OCI-LY3 (cell line): ENCODE data around the gene TAS2R8.

Experiments
- H2AFZ ChIP-seq: fragments of 200-600, 300-600 bp; shearing (Covaris generic); 2 replicates; pipeline ENCODE4 v1.6.0; 2014; ENCODE audit warnings: antibody characterized with exemption, low read depth, low read length
- H3K27ac ChIP-seq: fragments of 200-600, 300-600 bp; sonication (generic); 2 replicates; pipeline ENCODE4 v1.5.1; 2014; ENCODE audit warnings: mild to moderate bottlenecking, low read length, moderate library complexity, mixed read lengths
- H3K27me3 ChIP-seq: fragments of 200-600, 300-600 bp; sonication (generic); 2 replicates; pipeline ENCODE4 v1.6.1; 2014; ENCODE audit warnings: low read depth, low read length, mixed read lengths
- H3K36me3 ChIP-seq: fragments of 200-600, 300-600 bp; sonication (generic); replicated peaks from 2 replicates; pipeline ENCODE3; 2014; ENCODE audit warnings: low read depth, low read length, mixed read lengths
- H3K4me1 ChIP-seq: fragments of 300-600, 200-600 bp; sonication (generic); 2 replicates; pipeline ENCODE4 v1.6.1; 2014; ENCODE audit warnings: low read length, mixed read lengths
- H3K4me2 ChIP-seq: fragments of 200-600, 300-600 bp; sonication (generic); 2 replicates; pipeline ENCODE4 v1.6.1; 2014; ENCODE audit warnings: low read length, mixed read lengths
- H3K4me3 ChIP-seq: fragments of 300-600, 200-600 bp; sonication (generic); 2 replicates; pipeline ENCODE4 v1.5.1; 2014; ENCODE audit warnings: antibody characterized with exemption, mild to moderate bottlenecking, low read length, moderate library complexity
- H3K79me2 ChIP-seq: fragments of 300-600, 200-600 bp; shearing (Covaris generic); 2 replicates; pipeline ENCODE4 v1.6.1; 2014; ENCODE audit warnings: mild to moderate bottlenecking, low read length, mixed read lengths
- H3K9ac ChIP-seq: fragments of 300-600, 200-600 bp; shearing (Covaris generic); 2 replicates; pipeline ENCODE4 v1.6.0; 2014; ENCODE audit warnings: mild to moderate bottlenecking, low read length, moderate library complexity
- H3K9me3 ChIP-seq: fragments of 200-600, 300-600 bp; shearing (Covaris generic); 2 replicates; pipeline ENCODE4 v1.6.1; 2014; ENCODE audit warnings: low read length, mixed read lengths; ENCODE audit not compliant: insufficient read depth
- H4K20me1 ChIP-seq: fragments of 200-600, 300-600 bp; sonication (generic); 2 replicates; pipeline ENCODE4 v1.6.1; 2016; ENCODE audit warnings: low read length, mixed read lengths; ENCODE audit not compliant: insufficient read depth
- CTCF ChIP-seq: fragments of 200-600, 300-600 bp; sonication (generic); IDR thresholded peaks from 2 replicates; pipeline ENCODE4 v1.5.1; 2014; ENCODE audit warnings: antibody characterized with exemption, low read length, low read depth
- EZH2phosphoT487 ChIP-seq: fragments of 200-600 bp; shearing (Covaris generic); IDR thresholded peaks from 2 replicates; pipeline ENCODE4 v1.6.1; 2018; ENCODE audit warnings: antibody characterized with exemption, mixed run types, low read depth

Gene TAS2R8

GRCh38 chr12:10829994-10830393 lies 22.9 kb upstream of the TAS2R8 start:
- Histone ChIP-seq H3K4me1 (no peaks in the 10 kb centered on the region), H3K27me3 (no peaks in the 10 kb centered on the region), H3K36me3 (no peaks in the 10 kb centered on the region), H3K79me2 (no peaks in the 10 kb centered on the region), H3K4me2 (no peak overlapping the region), H4K20me1 (no peaks in the 10 kb centered on the region), H2AFZ (no peak overlapping the region), H3K27ac (no peak overlapping the region), H3K4me3 (no peak overlapping the region), H3K9me3 (no peaks in the 10 kb centered on the region), H3K9ac (no peak overlapping the region)
- TF ChIP-seq CTCF (no peak), EZH2phosphoT487 (no peak)

- no peaks in the 10 kb centered on the region for H3K79me2 ChIP-seq
- no peaks in the 10 kb centered on the region for H3K27me3 ChIP-seq
- H3K9ac ChIP-seq, result no peak within 1 kb of the TSS
- H3K4me3 ChIP-seq, result no peak within 1 kb of the TSS
- no peak within 1 kb of the TSS for H2AFZ ChIP-seq
- no peak within 1 kb of the TSS for H3K4me2 ChIP-seq
- no peak for TF ChIP-seq CTCF
- TF ChIP-seq EZH2phosphoT487, result no peak
- no peaks in the 10 kb centered on the region for H3K36me3 ChIP-seq
- no peak within 1 kb of the TSS for H3K27ac ChIP-seq
- no peaks in the 10 kb centered on the region for H3K9me3 ChIP-seq
- H3K4me1 ChIP-seq, result no peaks in the 10 kb centered on the region
- no peaks in the 10 kb centered on the region for H4K20me1 ChIP-seq
These were observed 19.2 kb upstream of the TAS2R8 start, which contains the start of gene TAS2R10 for GRCh38 chr12:10826258-10826657. TSS of gene TAS2R10 (minus strand) at chr12:10826358. CDS start at chr12:10826269, 89 bp downstream.

- TF ChIP-seq EZH2phosphoT487 (no peak), CTCF (no peak)
- Histone ChIP-seq H3K79me2 (no peaks in the 10 kb centered on the region), H3K9ac (no peak overlapping the region), H3K27ac (no peak overlapping the region), H4K20me1 (no peaks in the 10 kb centered on the region), H3K4me2 (no peak overlapping the region), H3K9me3 (no peaks in the 10 kb centered on the region), H3K4me1 (no peaks in the 10 kb centered on the region), H3K4me3 (no peak overlapping the region), H3K36me3 (no peaks in the 10 kb centered on the region), H2AFZ (no peak overlapping the region), H3K27me3 (no peaks in the 10 kb centered on the region)
These were observed 17.9 kb upstream of the TAS2R8 start for GRCh38 chr12:10824957-10825356.

- Histone ChIP-seq H3K4me2 (no peak overlapping the region), H3K9ac (no peak overlapping the region)
These were observed 4.9 kb upstream of the TAS2R8 start for GRCh38 chr12:10811883-10812536.

More at GRCh38 chr12:10811883-10812536, 4.9 kb upstream of the TAS2R8 start:
- no peaks in the 10 kb centered on the region for H3K27me3 ChIP-seq
- no peak for TF ChIP-seq EZH2phosphoT487
- TF ChIP-seq CTCF, result no peak
- H3K4me1 ChIP-seq, result no peaks in the 10 kb centered on the region
- no peak overlapping the region for H3K4me3 ChIP-seq
- H3K9me3 ChIP-seq, result no peaks in the 10 kb centered on the region
- H4K20me1 ChIP-seq, result no peaks in the 10 kb centered on the region
- H3K27ac ChIP-seq, result no peak overlapping the region
- no peaks in the 10 kb centered on the region for H3K36me3 ChIP-seq
- H2AFZ ChIP-seq, result no peak overlapping the region
- H3K79me2 ChIP-seq, result no peaks in the 10 kb centered on the region
